Choroid plexus epithelial cell (primary cell): ENCODE data around the gene NME3.

Source experiments
- DNase-seq: peaks from one replicate; pipeline ENCODE4 v3.0.0-alpha.2; 2010; ENCODE audit warnings: low read depth
- H3K4me3 ChIP-seq: 2 replicates; pipeline ENCODE4 v1.5.1; 2011; ENCODE audit warnings: low read depth, mild to moderate bottlenecking, control low read depth, low read length, moderate library complexity
- CTCF ChIP-seq: conservative IDR thresholded peaks from 2 replicates; pipeline ENCODE4 v1.5.1; 2011; ENCODE audit warnings: low read depth, mild to moderate bottlenecking, control low read depth, inconsistent platforms, low read length, moderate library complexity

The NME3 gene

GRCh38 chr16:1793578-1794220, 22.4 kb upstream of the NME3 start, which contains the start of gene IGFALS:
Gene IGFALS (minus strand): TSS chr16:1793705. CDS start chr16:1793652, 53 bp downstream.
- no peak within 1 kb of the TSS for H3K4me3 ChIP-seq
- TF ChIP-seq CTCF: no peak
- DNase-seq: no peak

GRCh38 chr16:1792836-1793577, 21.7 kb upstream of the NME3 start:
- DNase-seq: no peak
- TF ChIP-seq CTCF: no peak
- H3K4me3 ChIP-seq: no peak overlapping the region

DNA sequence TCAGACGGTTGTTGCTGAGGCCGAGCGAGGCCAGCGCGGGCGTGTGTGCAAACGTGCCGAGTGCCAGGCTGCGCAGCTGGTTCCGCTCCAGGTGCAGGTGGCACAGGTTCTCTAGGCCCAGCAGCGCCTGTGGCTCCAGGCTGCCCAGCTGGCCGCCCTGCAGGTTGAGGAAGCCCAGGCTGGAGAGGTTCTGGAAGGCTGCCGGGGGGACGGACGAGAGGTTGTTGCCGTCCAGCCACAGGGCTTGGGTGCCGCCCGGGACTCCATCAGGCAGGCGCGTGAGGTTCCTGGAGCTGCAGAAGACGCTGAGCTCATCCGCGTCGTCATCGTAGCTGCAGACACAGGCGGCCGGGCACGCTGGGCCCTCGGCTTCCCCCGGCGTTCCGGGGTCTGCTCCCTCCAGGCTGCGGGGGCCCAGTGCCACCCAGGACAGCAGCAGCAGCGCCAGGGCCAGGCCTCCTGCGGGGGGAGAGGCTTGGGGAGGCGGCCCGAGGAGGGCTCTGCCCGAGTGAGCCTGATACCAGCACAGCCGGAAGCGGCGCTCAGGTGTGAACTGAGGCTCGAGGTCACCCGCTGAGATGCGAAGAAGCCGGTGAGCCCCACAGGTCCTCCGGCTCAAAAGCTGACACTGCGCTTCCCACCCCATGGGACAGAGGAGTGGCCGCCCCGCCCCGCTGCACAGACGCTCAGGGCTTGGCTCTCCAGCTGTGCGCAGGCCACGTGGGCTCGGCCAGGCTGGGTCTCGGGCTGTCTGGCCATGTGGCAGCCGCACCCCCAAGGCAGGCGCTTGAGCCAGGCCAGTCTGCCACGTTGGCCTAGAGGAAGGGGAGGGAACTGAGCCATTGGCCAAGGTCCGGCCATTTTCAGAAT, 20.8 kb upstream of the NME3 start:
- no peak for DNase-seq
- no peak overlapping the region for H3K4me3 ChIP-seq
- no peak for TF ChIP-seq CTCF

DNA sequence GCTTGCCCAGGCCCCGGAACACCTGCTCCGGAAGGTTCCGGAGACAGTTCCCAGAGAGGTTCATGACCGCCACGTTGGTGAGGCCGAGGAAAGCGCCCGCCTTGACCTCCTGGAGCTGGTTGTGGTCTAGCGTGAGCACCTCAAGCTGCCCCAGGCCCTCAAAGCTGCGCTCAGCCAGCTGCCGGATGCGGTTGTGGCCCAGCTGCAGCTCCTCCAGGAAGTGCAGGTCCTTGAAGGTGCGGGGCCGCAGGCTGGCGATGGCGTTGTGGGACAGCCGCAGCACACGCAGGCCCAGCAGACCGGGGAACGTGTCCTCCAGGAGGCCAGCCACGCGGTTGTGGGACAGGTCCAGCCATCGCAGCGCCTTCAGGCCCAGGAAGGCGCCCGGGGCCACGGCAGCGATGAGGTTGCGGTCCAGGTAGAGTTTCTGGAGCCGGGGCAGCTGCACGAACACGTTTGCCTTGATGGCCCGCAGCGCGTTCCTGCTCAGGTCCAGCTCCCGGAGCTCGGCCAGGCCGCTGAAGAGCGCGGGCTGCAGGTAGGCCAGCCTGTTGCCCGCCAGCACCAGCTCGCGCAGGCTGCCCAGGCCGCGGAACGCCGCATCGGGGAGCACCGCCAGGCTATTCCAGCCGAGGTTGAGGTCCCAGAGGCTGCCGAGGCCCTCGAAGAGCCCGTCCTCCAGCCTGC, 20.1 kb upstream of the NME3 start:
- no peak overlapping the region for H3K4me3 ChIP-seq
- DNase-seq: no peak
- TF ChIP-seq CTCF: no peak

DNA sequence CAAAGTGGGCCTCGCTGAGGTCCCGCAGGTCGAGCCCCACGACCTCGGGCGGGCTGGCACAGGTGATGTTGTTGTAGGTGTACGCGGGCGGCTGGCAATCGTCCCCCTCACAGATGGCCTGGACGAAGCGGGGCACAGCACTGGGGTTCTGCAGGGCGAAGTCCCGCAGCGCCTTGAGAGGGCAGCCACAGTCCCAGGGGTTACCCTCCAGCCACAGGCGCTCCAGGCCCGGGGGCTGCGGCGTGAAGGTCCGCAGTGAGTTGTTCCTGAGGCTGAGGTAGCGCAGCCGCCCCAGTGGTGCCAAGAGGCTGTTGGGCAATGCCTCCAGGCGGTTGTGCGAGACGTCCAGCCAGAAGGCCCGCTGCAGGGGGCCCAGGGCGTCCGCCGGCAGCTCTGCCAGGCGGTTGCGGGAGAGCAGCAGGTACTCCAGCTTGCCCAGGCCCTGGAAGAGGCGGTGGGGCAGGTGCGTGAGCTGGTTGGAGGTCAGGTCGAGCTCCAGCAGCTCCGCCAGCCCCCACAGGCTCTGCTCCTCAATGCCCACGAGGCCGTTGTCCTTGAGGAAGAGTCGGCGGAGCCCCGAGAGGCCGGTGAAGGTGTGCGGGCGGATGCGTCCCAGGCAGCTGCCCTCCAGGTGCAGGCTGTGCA, 19.4 kb upstream of the NME3 start:
- no peak for TF ChIP-seq CTCF
- no peak for DNase-seq
- no peak overlapping the region for H3K4me3 ChIP-seq

DNA sequence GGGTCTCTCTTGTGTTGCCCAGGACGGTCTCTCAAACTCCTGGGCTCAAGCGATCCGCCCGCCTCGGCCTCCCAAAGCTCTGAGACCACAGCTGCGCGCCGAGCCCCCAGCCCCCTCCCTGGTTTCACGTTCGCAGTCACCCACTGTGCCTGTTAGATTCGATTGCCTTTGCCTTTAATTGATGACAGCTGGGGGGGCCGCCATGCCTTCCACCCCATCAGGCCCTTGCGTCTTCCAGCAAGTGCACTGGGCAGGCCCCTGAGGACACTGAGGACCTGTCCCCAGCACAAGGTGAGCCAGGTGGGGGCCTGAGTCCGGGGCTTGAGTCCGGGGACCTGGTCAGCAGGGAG, 18.9 kb upstream of the NME3 start:
- TF ChIP-seq CTCF: no peak
- no peak overlapping the region for H3K4me3 ChIP-seq
- no peak for DNase-seq
